Upper lobe of right lung (tissue), 1 donor: ENCODE data around the gene CLIC5. TPM values are rescaled to one million over a fixed set of nuclear protein-coding genes. Genes with fewer than 3 reads are reported as not detected.

ENCODE experiments used
- ATAC-seq: fragments of 200-7000 bp; cut with Tn5 transposase; one replicate; pipeline ENCODE4 v1.9.1; 2020; ENCODE audit warnings: mild to moderate bottlenecking, moderate library complexity
- DNase-seq: peaks from one replicate; pipeline ENCODE4 v3.0.0-alpha.2; 2020
- H3K27ac ChIP-seq: fragments of 200-600 bp; one replicate; pipeline ENCODE4 v1.8.0; 2022
- H3K27me3 ChIP-seq: fragments of 200-600 bp; one replicate; pipeline ENCODE4 v1.8.0; 2022; ENCODE audit warnings: mild to moderate bottlenecking
- H3K36me3 ChIP-seq: fragments of 200-600 bp; one replicate; pipeline ENCODE4 v1.8.0; 2022
- H3K4me1 ChIP-seq: fragments of 200-600 bp; one replicate; pipeline ENCODE4 v1.8.0; 2022
- H3K4me3 ChIP-seq: fragments of 200-600 bp; one replicate; pipeline ENCODE4 v1.8.0; 2022; ENCODE audit warnings: mild to moderate bottlenecking
- H3K9me3 ChIP-seq: fragments of 200-600 bp; one replicate; pipeline ENCODE4 v1.8.0; 2022
- CTCF ChIP-seq: fragments of 200-600 bp; IDR thresholded peaks from one replicate; pipeline ENCODE4 v1.8.0; 2022; ENCODE audit warnings: antibody characterized with exemption
- intact Hi-C: fragments of 100-400 bp; cut with DNase I; formaldehyde crosslinking; loops from one replicate; pipeline ENCODE4 v1.11.0; 2022
- total RNA-seq: library from RNA; stranded (reverse); fragmentation: NEBNext Ultra II Directional; extraction: Animal tissue kit (Norgen Biotek cat#: 25700); gene quantifications from one replicate; pipeline ENCODE4 v1.2.1, GENCODE V29; 2021
- donor health status: DM: no; HTN: yes; CAD: no; lungs with severe emphysema.

CLIC5 gene
- total RNA-seq, 1 donor from 2014 or later = 131 TPM

- H3K36me3 ChIP-seq = no peaks in the 10 kb centered on the region
- ATAC-seq (no peak), DNase-seq (no peak)
- no peaks in the 10 kb centered on the region for H3K9me3 ChIP-seq
- H3K27ac ChIP-seq = no peak overlapping the region
- peaks cover 6% of the 10 kb centered on the region for H3K4me1 ChIP-seq
- no peak for TF ChIP-seq CTCF
- intact Hi-C loops = no loop called here
- no peaks in the 10 kb centered on the region for H3K27me3 ChIP-seq
- no peak overlapping the region for H3K4me3 ChIP-seq
Measured at GRCh38 chr6:45964300-45964699, 51.4 kb downstream of the CLIC5 start.

- H3K27me3 ChIP-seq = no peaks in the 10 kb centered on the region
- no peaks in the 10 kb centered on the region for H3K36me3 ChIP-seq
- ATAC-seq = no peak
- DNase-seq = no peak
- no peak overlapping the region for H3K4me3 ChIP-seq
- TF ChIP-seq CTCF = no peak
- intact Hi-C loops = no loop called here
- H3K9me3 ChIP-seq = no peaks in the 10 kb centered on the region
- no peak overlapping the region for H3K27ac ChIP-seq
- peaks cover 9% of the 10 kb centered on the region for H3K4me1 ChIP-seq
Measured at GRCh38 chr6:45963896-45964295, 51.8 kb downstream of the CLIC5 start.

GRCh38 chr6:45961125-45961524 is 54.5 kb downstream of the CLIC5 start:
- no peak for TF ChIP-seq CTCF
- Histone ChIP-seq H3K9me3 (no peaks in the 10 kb centered on the region), H3K27ac (no peak overlapping the region), H3K27me3 (no peaks in the 10 kb centered on the region), H3K4me1 (peaks cover 7% of the 10 kb centered on the region), H3K4me3 (no peak overlapping the region), H3K36me3 (no peaks in the 10 kb centered on the region)
- DNase-seq (no peak), ATAC-seq (peak; percentile 48)
- intact Hi-C loops = no loop called here

GRCh38 chr6:45959534-45960145 is 56.0 kb downstream of the CLIC5 start:
- Histone ChIP-seq H3K4me1 (peaks cover 7% of the 10 kb centered on the region), H3K27ac (no peak overlapping the region), H3K4me3 (no peak overlapping the region), H3K36me3 (no peaks in the 10 kb centered on the region), H3K27me3 (no peaks in the 10 kb centered on the region), H3K9me3 (no peaks in the 10 kb centered on the region)
- DNase-seq (no peak), ATAC-seq (no peak)
- no peak for TF ChIP-seq CTCF
- intact Hi-C loops = no loop called here

GRCh38 chr6:45956663-45957062 is 59.0 kb downstream of the CLIC5 start:
- TF ChIP-seq CTCF = no peak
- Histone ChIP-seq H3K4me3 (no peak overlapping the region), H3K4me1 (peaks cover 7% of the 10 kb centered on the region), H3K27me3 (no peaks in the 10 kb centered on the region), H3K9me3 (no peaks in the 10 kb centered on the region), H3K27ac (no peak overlapping the region), H3K36me3 (no peaks in the 10 kb centered on the region)
- ATAC-seq (no peak), DNase-seq (no peak)
- intact Hi-C loops = no loop called here

- intact Hi-C loops = no loop called here
- H3K36me3 ChIP-seq = no peaks in the 10 kb centered on the region
- H3K27me3 ChIP-seq = no peaks in the 10 kb centered on the region
- DNase-seq (no peak), ATAC-seq (no peak)
- peaks cover 7% of the 10 kb centered on the region for H3K4me1 ChIP-seq
- no peaks in the 10 kb centered on the region for H3K9me3 ChIP-seq
- H3K27ac ChIP-seq = no peak overlapping the region
- no peak for TF ChIP-seq CTCF
- H3K4me3 ChIP-seq = no peak overlapping the region
Measured at GRCh38 chr6:45956176-45956575, 59.5 kb downstream of the CLIC5 start.
